K562 (cell line): ENCODE results near the gene CLEC3B. TPM values are rescaled to one million over a fixed set of nuclear protein-coding genes. Genes with fewer than 3 reads are reported as not detected.

ENCODE experiments used
- ATF7 ChIP-seq: fragments of 450-650 bp; IDR thresholded peaks from 2 replicates; pipeline ENCODE4 v1.7.1; 2014; ENCODE audit warnings: mild to moderate bottlenecking, moderate library complexity
- CBX3 ChIP-seq, 2 experiments: IDR thresholded peaks; 1 replicate in 1 of 2; 2 replicates in 1 of 2; pipeline ENCODE4 v1.6.1; 2012; ENCODE audit warnings: inconsistent platforms in 2 of 2, low read length in 2 of 2, borderline replicate concordance in 1 of 2, control low read depth in 1 of 2
- ELF1 ChIP-seq: fragments of 200-800 bp; sonication (Bioruptor generic); IDR thresholded peaks from 2 replicates; pipeline ENCODE4 v1.6.1; 2016; ENCODE audit warnings: missing genetic modification characterization, missing compliant biosample characterization
- ESRRA ChIP-seq: fragments of 450-650 bp; IDR thresholded peaks from 2 replicates; pipeline ENCODE4 v1.6.1; 2014; ENCODE audit warnings: low read depth, mild to moderate bottlenecking, moderate library complexity, borderline replicate concordance
- FOSL1 ChIP-seq: fragments of 200-800 bp; sonication (Bioruptor generic); conservative IDR thresholded peaks from 2 replicates; pipeline ENCODE4 v1.6.1; 2016; ENCODE audit warnings: missing genetic modification characterization, missing compliant biosample characterization
- HNRNPUL1 ChIP-seq: fragments of 200-400 bp; formaldehyde crosslinking; IDR thresholded peaks from 2 replicates; pipeline ENCODE4 v1.6.1; 2017; ENCODE audit warnings: low read length
- IFI16 ChIP-seq: fragments of 250-450 bp; sonication (Bioruptor Pico); IDR thresholded peaks from 2 replicates; pipeline ENCODE4 v2.1.2; 2022; ENCODE audit warnings: mild to moderate bottlenecking, inconsistent platforms
- KLF13 ChIP-seq: fragments of 450-650 bp; IDR thresholded peaks from 2 replicates; pipeline ENCODE4 v1.6.1; 2016; ENCODE audit warnings: missing genetic modification characterization, low read depth, mild to moderate bottlenecking, missing compliant biosample characterization, moderate library complexity, borderline replicate concordance
- PYGO2 ChIP-seq: fragments of 450-650 bp; IDR thresholded peaks from 2 replicates; pipeline ENCODE4 v1.6.1; 2016; ENCODE audit warnings: mild to moderate bottlenecking, missing genetic modification characterization, moderate library complexity, missing compliant biosample characterization
- SIN3A ChIP-seq, 2 experiments: fragments of 150-350 bp in 1 of 2; IDR thresholded peaks; 2 replicates each; pipeline ENCODE4 v1.6.1; 2011 to 2016; ENCODE audit warnings: borderline replicate concordance in 2 of 2, low read depth in 2 of 2, low read length in 2 of 2, mild to moderate bottlenecking in 2 of 2, moderate library complexity in 2 of 2; ENCODE audit not compliant: control insufficient read depth in 1 of 2
- SLC30A9 ChIP-seq: fragments of 250-450 bp; sonication (Bioruptor Pico); IDR thresholded peaks from 2 replicates; pipeline ENCODE4 v1.8.0; 2022; ENCODE audit warnings: mild to moderate bottlenecking, moderate library complexity
- TAF7 ChIP-seq: fragments of 450-650 bp; IDR thresholded peaks from 2 replicates; pipeline ENCODE4 v1.6.1; 2016; ENCODE audit warnings: missing genetic modification characterization, missing compliant biosample characterization
- TCFL5 ChIP-seq: fragments of 250-450 bp; sonication (Bioruptor Pico); conservative IDR thresholded peaks from 2 replicates; pipeline ENCODE4 v1.6.1; 2021; ENCODE audit warnings: mild to moderate bottlenecking, moderate library complexity, matching md5 sums
- ZNF347 ChIP-seq: fragments of 450-650 bp; formaldehyde crosslinking; IDR thresholded peaks from 2 replicates; pipeline ENCODE4 v1.4.0; 2020; ENCODE audit warnings: low read depth, mild to moderate bottlenecking, moderate library complexity
- polyA plus RNA-seq, 8 experiments: library from polyadenylated mRNA; depleted of rRNA in 4 of 8; stranded (reverse) in 5 of 8; unstranded in 3 of 8; fragments of >200 nt; fragmentation: Nextera tagmentation in 2 of 8; fragmentation: Illumina TruSeq in 1 of 8; extraction: Ambion mirVana in 2 of 8; extraction: Trizol in 1 of 8; gene quantifications; 2 replicates each; pipeline versions ENCODE4 v1.2.1 to v1.2.3, GENCODE V29; 2011 to 2014; ENCODE audit warnings: inconsistent platforms in 1 of 8, missing spikeins in 1 of 8
- total RNA-seq, 7 experiments: library from RNA; depleted of rRNA in 6 of 7; stranded (reverse); fragments of >200 nt in 6 of 7; fragmentation: Illumina TruSeq in 2 of 7; extraction: Trizol in 2 of 7; gene quantifications; 2 replicates each; pipeline versions ENCODE4 v1.2.1 to v1.2.3, GENCODE V29; 2011 to 2021; ENCODE audit warnings: low replicate concordance in 1 of 7
- TF ChIP-seq, protein P1 (sequence below): IDR thresholded peaks from 3 replicates; pipeline ENCODE4 v1.6.1; 2011; ENCODE audit warnings: borderline replicate concordance, mild to moderate bottlenecking, moderate library complexity; ENCODE audit not compliant: insufficient read length; ENCODE audit errors: extremely low read depth
- TF ChIP-seq, protein P2 (sequence below): IDR thresholded peaks from 2 replicates; pipeline ENCODE4 v1.6.1; 2011; ENCODE audit warnings: borderline replicate concordance, low read depth, mild to moderate bottlenecking, moderate library complexity, low read length; ENCODE audit not compliant: insufficient read depth, poor library complexity, severe bottlenecking
- TF ChIP-seq, protein P3 (sequence below): fragments of 250-450 bp; sonication (Bioruptor Pico); IDR thresholded peaks from 2 replicates; pipeline ENCODE4 v1.6.1; 2021; ENCODE audit warnings: mild to moderate bottlenecking
- TF ChIP-seq, protein P4 (sequence below): IDR thresholded peaks from 2 replicates; pipeline ENCODE4 v1.6.1; 2011; ENCODE audit not compliant: insufficient read length; ENCODE audit errors: extremely low read depth
- TF ChIP-seq, protein P5 (sequence below): IDR thresholded peaks from 2 replicates; pipeline ENCODE4 v1.6.1; 2012; ENCODE audit warnings: low read depth, low read length, improper control_type of control experiment, borderline replicate concordance

Gene CLEC3B
- total and polyA plus RNA-seq, 9 of the 15 experiments (the other 6 are each of a cell fraction or from before 2014, with no cell fraction given): not detected

DNA sequence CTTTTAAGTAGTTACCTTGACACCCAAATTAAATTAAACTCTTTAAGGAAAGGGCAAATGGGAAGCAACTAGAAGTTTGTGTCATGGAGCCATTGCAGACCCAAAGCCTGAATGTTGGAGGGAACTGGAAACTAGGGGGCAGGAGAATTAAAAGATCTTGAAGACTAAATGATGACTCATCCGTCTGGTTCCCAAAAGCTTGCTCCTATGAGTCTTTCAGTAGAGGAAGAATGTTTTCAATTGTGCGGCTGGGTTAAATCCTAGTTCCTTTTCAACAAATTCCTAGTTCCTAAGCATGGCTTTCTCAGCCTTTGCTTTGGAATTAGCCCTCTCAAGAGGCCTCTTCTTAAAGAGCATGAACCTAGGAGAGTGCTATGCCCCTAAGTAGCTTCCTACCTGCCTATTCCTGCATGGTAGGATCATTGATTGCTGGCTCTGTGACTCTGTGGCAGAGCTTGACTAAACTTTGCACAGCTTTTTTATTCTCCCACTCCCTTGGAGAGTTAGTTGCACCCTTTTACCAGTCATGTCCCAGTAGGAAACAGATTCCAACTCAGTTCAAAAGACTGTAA lies 17.7 kb downstream of the CLEC3B start (continued):
- TF ChIP-seq, protein P1, sequence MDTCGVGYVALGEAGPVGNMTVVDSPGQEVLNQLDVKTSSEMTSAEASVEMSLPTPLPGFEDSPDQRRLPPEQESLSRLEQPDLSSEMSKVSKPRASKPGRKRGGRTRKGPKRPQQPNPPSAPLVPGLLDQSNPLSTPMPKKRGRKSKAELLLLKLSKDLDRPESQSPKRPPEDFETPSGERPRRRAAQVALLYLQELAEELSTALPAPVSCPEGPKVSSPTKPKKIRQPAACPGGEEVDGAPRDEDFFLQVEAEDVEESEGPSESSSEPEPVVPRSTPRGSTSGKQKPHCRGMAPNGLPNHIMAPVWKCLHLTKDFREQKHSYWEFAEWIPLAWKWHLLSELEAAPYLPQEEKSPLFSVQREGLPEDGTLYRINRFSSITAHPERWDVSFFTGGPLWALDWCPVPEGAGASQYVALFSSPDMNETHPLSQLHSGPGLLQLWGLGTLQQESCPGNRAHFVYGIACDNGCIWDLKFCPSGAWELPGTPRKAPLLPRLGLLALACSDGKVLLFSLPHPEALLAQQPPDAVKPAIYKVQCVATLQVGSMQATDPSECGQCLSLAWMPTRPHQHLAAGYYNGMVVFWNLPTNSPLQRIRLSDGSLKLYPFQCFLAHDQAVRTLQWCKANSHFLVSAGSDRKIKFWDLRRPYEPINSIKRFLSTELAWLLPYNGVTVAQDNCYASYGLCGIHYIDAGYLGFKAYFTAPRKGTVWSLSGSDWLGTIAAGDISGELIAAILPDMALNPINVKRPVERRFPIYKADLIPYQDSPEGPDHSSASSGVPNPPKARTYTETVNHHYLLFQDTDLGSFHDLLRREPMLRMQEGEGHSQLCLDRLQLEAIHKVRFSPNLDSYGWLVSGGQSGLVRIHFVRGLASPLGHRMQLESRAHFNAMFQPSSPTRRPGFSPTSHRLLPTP: no peak
- TF ChIP-seq, protein P2, sequence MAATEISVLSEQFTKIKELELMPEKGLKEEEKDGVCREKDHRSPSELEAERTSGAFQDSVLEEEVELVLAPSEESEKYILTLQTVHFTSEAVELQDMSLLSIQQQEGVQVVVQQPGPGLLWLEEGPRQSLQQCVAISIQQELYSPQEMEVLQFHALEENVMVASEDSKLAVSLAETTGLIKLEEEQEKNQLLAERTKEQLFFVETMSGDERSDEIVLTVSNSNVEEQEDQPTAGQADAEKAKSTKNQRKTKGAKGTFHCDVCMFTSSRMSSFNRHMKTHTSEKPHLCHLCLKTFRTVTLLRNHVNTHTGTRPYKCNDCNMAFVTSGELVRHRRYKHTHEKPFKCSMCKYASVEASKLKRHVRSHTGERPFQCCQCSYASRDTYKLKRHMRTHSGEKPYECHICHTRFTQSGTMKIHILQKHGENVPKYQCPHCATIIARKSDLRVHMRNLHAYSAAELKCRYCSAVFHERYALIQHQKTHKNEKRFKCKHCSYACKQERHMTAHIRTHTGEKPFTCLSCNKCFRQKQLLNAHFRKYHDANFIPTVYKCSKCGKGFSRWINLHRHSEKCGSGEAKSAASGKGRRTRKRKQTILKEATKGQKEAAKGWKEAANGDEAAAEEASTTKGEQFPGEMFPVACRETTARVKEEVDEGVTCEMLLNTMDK: no peak
- TF ChIP-seq, protein P3, sequence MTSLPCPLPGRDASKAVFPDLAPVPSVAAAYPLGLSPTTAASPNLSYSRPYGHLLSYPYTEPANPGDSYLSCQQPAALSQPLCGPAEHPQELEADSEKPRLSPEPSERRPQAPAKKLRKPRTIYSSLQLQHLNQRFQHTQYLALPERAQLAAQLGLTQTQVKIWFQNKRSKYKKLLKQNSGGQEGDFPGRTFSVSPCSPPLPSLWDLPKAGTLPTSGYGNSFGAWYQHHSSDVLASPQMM (CRISPR knock-in tag): no peak
- TF ChIP-seq SLC30A9 (no peak), CBX3 (IDR thresholded peaks at IDR 0.05; ENCODE audit: borderline replicate concordance in 1 of 2, low read length in 2 of 2) (no peak), IFI16 (no peak), HNRNPUL1 (no peak), KLF13 (tag) (no peak), ESRRA (0 out of 2 replicates have a peak, but pooled peaks have one; percentile 13), ZNF347 (no peak), TCFL5 (CRISPR knock-in tag) (no peak), FOSL1 (peak; percentile 97), TAF7 (no peak), SIN3A (IDR thresholded peaks at IDR 0.05; ENCODE audit: borderline replicate concordance in 2 of 2, control insufficient read depth in 1 of 2, low read depth in 2 of 2, low read length in 2 of 2) (no peak), ATF7 (peak; percentile 65), ELF1 (no peak), PYGO2 (tag) (no peak; the same call in 1 of the 2 replicates)
- TF ChIP-seq, protein P4, sequence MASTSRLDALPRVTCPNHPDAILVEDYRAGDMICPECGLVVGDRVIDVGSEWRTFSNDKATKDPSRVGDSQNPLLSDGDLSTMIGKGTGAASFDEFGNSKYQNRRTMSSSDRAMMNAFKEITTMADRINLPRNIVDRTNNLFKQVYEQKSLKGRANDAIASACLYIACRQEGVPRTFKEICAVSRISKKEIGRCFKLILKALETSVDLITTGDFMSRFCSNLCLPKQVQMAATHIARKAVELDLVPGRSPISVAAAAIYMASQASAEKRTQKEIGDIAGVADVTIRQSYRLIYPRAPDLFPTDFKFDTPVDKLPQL: no peak
- TF ChIP-seq, protein P5, sequence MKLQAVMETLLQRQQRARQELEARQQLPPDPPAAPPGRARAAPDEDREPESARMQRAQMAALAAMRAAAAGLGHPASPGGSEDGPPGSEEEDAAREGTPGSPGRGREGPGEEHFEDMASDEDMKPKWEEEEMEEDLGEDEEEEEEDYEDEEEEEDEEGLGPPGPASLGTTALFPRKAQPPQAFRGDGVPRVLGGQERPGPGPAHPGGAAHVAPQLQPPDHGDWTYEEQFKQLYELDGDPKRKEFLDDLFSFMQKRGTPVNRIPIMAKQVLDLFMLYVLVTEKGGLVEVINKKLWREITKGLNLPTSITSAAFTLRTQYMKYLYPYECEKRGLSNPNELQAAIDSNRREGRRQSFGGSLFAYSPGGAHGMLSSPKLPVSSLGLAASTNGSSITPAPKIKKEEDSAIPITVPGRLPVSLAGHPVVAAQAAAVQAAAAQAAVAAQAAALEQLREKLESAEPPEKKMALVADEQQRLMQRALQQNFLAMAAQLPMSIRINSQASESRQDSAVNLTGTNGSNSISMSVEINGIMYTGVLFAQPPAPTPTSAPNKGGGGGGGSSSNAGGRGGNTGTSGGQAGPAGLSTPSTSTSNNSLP: 0 out of 2 replicates have a peak, but pooled peaks have one; percentile 81
